Adrenal gland (tissue), 5 donors: ENCODE data around the gene LYSMD1.

Source experiments
- CTCF ChIP-seq, 6 experiments: fragments of 450-650 bp in 4 of 6; fragments of 200-600 bp in 2 of 6; sonication (generic) in 1 of 6; IDR thresholded peaks; 1 replicate in 5 of 6; 2 replicates in 1 of 6; pipeline versions ENCODE4 v1.5.1 to v1.8.0; 2016 to 2021; ENCODE audit warnings: antibody characterized with exemption in 6 of 6, mild to moderate bottlenecking in 2 of 6, moderate library complexity in 1 of 6
- POLR2A ChIP-seq, 2 donors: fragments of 450-650 bp; IDR thresholded peaks; one replicate each; pipeline ENCODE4 v1.6.1; 2017; ENCODE audit warnings: antibody characterized with exemption in 2 of 2, mild to moderate bottlenecking in 2 of 2, moderate library complexity in 1 of 2
- donor health status: DM: no; HTN: no; CAD: no.

- TF ChIP-seq CTCF (IDR thresholded peaks at IDR 0.05) (no peak), POLR2A (IDR thresholded peaks at IDR 0.05) (no peak)
Measured at GRCh38 chr1:151133018-151133806, 32.5 kb downstream of the LYSMD1 start.
